SKM-1 (cell line): ENCODE measurements around the gene HLF.

ENCODE experiments used
- DNase-seq: peaks from one replicate; lab custom pipeline; 2025; ENCODE audit not compliant: unreplicated experiment; lab: John Stamatoyannopoulos, UW

The HLF gene

DNA sequence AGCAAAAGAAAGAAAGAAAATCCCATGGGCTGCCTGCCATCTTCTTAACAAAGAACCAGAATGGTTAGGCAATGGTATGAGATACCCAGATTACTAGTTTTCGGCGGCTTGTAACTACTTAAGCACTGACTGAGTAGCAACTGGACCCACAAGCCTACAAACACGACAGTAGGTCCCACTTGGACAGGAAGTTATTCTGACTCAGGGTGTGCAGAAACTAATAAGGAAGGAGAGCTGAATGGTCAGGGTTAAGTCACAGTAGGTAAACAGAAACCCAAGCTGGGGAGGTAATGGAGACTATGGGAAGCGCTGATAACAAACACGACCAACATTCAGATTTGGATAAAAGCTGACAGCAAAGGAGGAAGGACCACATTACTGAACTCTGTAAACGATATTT is 10.4 kb upstream of the HLF start:
- no peak for DNase-seq

GRCh38 chr17:55258578-55259135 is 6.1 kb upstream of the HLF start:
- no peak for DNase-seq

- no peak for DNase-seq
Measured at GRCh38 chr17:55259684-55260111, 5.1 kb upstream of the HLF start.

DNA sequence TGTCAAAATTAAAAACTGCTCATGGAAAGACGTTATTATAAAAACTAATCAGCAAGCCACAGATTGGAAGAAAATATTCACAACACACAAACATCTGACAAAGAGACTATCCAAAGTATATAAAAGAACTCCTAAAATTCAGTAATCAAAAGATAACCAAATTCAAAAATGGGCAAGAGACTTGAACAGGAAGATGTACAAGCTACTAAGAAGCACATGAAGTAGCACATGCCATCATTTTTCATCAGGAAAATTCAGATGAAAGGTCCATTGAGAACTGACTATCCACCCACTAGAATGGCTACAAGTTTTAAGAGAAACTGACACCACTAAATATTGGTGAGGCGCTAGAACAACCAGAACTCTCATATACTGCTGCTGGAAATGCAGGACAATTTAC is 3.4 kb upstream of the HLF start:
- no peak for DNase-seq

DNA sequence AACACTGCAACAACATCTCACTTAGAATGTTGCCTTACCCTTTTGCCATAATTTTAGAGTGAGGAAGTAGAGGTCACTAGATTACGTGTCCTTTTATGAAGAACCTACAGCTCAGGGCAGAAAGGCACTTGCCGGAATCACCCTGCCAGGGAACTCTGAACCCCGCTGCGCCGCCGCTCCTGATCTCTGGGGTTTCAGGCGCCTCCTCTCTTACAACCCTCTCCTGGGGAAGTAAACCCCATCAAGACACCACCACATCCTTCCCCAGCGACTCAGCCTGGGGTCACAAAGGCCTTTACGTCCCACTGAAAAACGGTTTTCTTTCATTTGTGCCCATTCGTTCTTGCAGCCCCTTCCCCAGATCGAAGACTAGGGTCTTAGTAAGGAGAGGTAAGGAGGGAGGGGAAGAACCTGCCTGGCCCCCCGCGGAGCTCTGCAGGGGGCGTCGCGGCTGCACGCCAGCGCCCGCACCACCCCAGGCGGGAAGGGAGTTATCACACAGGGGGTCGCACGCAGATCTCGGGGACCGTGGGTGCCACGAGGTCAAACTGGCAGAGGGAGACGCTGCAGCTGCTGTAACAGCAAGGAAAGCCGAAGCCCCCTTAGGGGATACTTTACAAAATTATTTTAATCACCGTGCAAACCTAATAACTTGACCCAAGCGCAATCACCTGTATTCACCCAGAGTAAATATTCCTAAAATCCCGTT is 1.0 kb upstream of the HLF start:
- no peak for DNase-seq

DNA sequence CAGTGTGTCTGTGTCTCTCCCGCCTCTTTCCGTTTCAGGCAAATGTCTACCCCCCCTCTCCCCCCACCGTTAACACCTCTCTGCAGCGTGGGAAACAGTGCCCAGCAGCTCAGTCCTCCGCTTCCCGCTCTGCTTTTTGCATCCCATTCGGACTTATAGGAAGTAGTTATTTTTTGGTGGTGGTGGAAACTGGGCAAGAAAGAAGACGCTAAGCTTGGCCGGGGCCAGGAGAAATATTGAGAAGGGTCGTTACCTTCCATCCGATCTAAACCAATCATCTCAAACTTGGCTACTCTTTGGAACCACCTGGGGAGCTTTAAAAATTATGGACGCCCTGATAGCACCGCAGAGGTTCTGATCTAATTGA is 499 bp upstream of the HLF start:
- DNase-seq: no peak

- no peak for DNase-seq
Measured at GRCh38 chr17:55265311-55266021, 706 bp downstream of the HLF start.

- no peak for DNase-seq
Measured at GRCh38 chr17:55266051-55266957, 1.5 kb downstream of the HLF start.

GRCh38 chr17:55266958-55267688 is 2.4 kb downstream of the HLF start:
- DNase-seq: no peak

DNA sequence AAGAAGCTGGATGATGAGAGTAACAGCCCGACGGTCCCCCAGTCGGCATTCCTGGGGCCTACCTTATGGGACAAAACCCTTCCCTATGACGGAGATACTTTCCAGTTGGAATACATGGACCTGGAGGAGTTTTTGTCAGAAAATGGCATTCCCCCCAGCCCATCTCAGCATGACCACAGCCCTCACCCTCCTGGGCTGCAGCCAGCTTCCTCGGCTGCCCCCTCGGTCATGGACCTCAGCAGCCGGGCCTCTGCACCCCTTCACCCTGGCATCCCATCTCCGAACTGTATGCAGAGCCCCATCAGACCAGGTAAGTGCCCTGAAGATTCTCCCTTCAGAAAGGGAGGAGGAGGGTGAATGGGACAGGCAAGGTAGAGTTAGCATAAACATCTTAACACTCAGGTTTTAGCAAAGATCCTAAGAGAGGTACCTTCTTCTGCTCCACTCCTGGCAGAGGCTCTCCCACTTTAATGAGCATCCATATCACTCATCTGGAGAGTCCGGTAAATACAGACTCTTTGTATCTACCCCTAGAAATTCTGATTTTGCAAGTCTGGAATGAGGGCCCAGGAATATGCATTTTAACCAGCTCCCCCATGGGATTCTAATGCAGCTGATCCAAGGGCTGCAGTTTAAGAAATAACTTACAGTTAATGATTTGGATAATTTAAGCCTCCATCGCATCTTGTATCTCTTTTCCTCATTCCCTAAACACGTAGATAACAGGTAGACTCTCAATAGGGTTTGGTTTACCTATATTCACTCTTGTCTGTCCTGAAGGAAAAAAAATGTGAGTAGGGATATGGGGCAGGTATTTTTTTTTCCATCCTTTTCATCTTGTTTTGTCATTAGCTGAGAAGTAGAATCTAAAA is 3.3 kb downstream of the HLF start:
- no peak for DNase-seq

DNA sequence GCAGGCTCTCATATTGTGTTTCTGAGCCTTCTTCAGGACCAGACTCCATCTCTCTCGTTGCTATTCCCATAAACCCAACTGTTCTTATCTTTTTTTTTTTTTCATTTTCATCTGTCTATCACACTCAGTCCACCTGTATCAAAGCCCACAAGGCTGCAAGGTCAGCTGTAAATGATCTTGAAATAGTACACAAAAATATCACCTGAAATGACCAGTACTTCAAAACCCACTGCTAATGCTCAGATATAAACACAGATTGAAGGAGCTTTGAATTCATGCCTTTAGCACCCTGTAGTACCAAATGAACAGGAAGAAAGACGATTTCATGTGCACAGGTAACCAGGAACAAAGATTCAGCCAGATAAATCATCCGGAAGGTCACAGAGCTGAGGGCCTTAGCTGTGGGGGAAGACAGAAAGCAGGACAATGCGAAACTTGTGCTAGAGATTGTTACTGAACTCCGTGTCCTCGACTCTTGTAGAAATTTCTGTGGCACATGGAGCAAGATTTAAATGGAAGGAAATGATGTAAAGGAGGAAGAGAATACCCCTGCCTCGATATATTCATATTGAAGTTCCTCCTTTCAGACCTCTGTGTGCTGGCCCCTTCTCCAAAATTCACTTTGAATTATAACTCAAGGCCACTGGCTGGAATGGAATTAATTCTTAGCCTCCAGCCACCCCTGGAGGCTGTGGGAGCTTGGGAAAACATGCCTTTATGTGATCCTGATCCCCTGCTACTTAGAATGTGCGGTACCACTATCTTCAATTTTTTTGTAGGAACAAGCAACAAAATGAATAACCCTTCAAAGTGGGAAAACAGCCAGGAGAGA is 4.1 kb downstream of the HLF start:
- DNase-seq: no peak

DNA sequence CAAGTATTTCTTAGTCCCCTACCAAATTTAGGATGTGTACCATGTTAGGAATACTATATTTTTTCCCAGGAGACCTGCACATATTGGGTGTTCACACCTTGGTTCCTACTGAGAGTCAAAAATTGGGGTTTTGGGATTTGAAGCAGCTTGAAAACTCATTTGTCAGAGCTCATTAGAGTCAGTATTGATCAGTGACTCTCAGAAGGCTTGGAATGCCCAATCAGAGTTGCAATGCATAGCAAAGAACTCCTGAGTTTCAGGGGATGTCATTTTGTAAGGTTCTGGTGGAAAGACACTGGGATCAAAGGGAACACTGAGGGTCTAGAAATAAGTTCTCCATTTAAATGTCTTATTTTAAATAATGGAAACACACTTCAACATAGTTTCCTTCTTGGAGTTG is 5.1 kb downstream of the HLF start:
- DNase-seq: no peak

DNA sequence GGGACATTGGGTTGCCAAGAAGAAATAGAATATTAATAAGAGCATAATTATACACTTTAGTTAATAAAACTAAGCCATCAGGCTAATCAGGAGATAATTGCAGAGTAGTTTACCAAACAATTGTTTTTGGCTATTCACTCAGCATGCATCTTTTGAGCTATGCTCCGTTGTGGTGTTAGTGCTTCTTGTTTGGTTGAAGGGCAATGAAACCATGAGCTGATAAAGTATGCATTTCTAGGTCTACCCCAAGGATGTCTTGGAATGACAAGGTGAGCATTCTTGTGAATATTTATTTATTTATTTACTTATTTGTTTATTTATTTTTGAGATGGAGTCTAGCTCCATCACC is 6.4 kb downstream of the HLF start:
- DNase-seq: no peak

DNA sequence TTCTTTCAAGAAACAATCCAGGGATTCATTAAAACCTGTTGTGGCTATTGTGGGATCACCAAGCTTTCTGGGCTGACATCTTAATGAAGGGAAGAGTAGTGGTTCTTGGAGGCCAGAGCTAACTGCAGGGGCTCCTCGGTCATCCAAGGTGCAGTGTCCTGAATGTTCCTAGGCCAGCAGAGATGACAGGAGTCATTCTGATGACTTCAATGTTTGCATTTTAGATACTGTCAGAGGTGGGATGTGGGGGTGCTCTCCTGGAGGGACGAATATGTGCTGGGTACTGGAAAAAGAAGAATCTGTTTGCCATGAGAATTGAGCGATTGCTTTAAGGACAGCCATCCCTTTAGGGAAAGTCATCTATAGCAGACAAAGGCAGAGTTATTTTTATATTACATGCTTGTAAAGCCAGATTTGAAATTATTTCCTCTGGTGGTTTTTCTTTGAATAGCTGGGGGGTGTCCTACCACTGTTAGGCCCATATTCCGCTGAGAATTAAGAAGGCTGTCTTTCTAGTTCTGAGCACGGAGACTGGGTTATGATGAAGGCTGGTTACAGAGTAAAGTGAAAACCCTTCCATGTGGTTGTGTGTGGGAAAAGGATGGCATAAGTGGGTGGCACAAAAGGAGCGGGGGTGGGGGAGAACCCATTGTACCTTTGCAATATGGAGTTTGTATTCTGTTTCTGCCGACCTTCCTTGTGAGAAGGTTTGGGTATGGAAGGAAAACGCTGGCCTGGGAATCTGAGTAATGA is 7.4 kb downstream of the HLF start:
- no peak for DNase-seq

GRCh38 chr17:55272711-55273578 is 8.2 kb downstream of the HLF start:
- no peak for DNase-seq

- no peak for DNase-seq
Measured at GRCh38 chr17:55273579-55274354, 9.0 kb downstream of the HLF start.
